HCT116 (cell line): ENCODE data around the gene PRKCH. TPM values are rescaled to one million over a fixed set of nuclear protein-coding genes. Genes with fewer than 3 reads are reported as not detected.

Experiments used
- ATAC-seq: fragments of 200-7000 bp; cut with Tn5 transposase; 2 replicates; pipeline ENCODE4 v1.9.1; 2020; ENCODE audit warnings: mild to moderate bottlenecking, moderate library complexity
- BruUV-seq: library from RNA; stranded (reverse); fragments of 400-500 nt; replicated peaks from 2 replicates; lab custom pipeline; 2021; lab: Mats Ljungman, UMichigan
- CTCF ChIA-PET: fragments of 300-600 bp; sonication (Branson Sonifier 250); formaldehyde crosslinking; loops from one replicate; lab custom pipeline; 2021; ENCODE audit warnings: antibody characterized with exemption; lab: Charles Lee
- POLR2A ChIA-PET: fragments of 300-600, 350-600 bp; sonication (Branson Sonifier 250); formaldehyde crosslinking; loops from one replicate; lab custom pipeline; 2021; ENCODE audit warnings: antibody characterized with exemption; lab: Charles Lee
- RAD21 ChIA-PET, 2 experiments: fragments of 300-600 bp; sonication (Branson Sonifier 250); formaldehyde crosslinking; loops; one replicate each; lab custom pipeline; 2023; ENCODE audit warnings: low total read pairs in 2 of 2; ENCODE audit not compliant: uncharacterized antibody in 2 of 2, unreplicated experiment in 2 of 2, low non-redundant PET in 1 of 2; lab: Charles Lee
- DNase-seq: peaks from one replicate; pipeline ENCODE4 v3.0.0-alpha.2; 2010; ENCODE audit warnings: low read depth, low spot score
- H2AFZ ChIP-seq: fragments of 200-600 bp; shearing (Covaris generic), sonication (generic); 2 replicates; pipeline ENCODE4 v1.6.1; 2017; ENCODE audit warnings: low read depth, mixed run types, mixed read lengths, antibody characterized with exemption, low read length; ENCODE audit not compliant: poor library complexity, severe bottlenecking
- H3K27ac ChIP-seq: 2 replicates; pipeline ENCODE4 v1.5.1; 2012; ENCODE audit warnings: low read depth, low read length
- H3K27me3 ChIP-seq: fragments of 200-600 bp; sonication (generic); 2 replicates; pipeline ENCODE4 v1.6.1; 2016; ENCODE audit warnings: mixed run types, low read length, mixed read lengths; ENCODE audit not compliant: insufficient read depth
- H3K36me3 ChIP-seq, 2 experiments: fragments of 200-500 bp in 1 of 2; fragments of 200-600 bp in 1 of 2; sonication (Bioruptor generic) in 1 of 2; sonication (generic) in 1 of 2; 2 replicates each; pipeline versions ENCODE4 v1.5.1 to v1.6.1; 2014 to 2016; ENCODE audit warnings: low read length in 2 of 2, inconsistent platforms in 1 of 2, mixed read lengths in 1 of 2, mixed run types in 1 of 2; ENCODE audit not compliant: insufficient read depth in 2 of 2, control insufficient read depth in 1 of 2
- H3K4me1 ChIP-seq, 2 experiments: fragments of 200-600 bp in 1 of 2; sonication (generic) in 1 of 2; 2 replicates each; pipeline versions ENCODE4 v1.5.1 to v1.6.1; 2012 to 2017; ENCODE audit warnings: low read length in 2 of 2, inconsistent platforms in 1 of 2, mild to moderate bottlenecking in 1 of 2, mixed read lengths in 1 of 2, mixed run types in 1 of 2, moderate library complexity in 1 of 2; ENCODE audit not compliant: insufficient read depth in 2 of 2, control insufficient read depth in 1 of 2
- H3K4me2 ChIP-seq: fragments of 200-600 bp; sonication (generic); 2 replicates; pipeline ENCODE4 v1.6.1; 2017; ENCODE audit warnings: mixed run types, low read length, mixed read lengths
- H3K4me3 ChIP-seq, 2 experiments: fragments of 200-600 bp in 1 of 2; sonication (generic) in 1 of 2; replicated peaks in 1 of 2; 2 replicates each; pipeline ENCODE4 v1.5.1; 2011 to 2016; ENCODE audit warnings: low read length in 2 of 2, control low read depth in 1 of 2, low read depth in 1 of 2, mild to moderate bottlenecking in 1 of 2, mixed read lengths in 1 of 2, mixed run types in 1 of 2
- H3K79me2 ChIP-seq: fragments of 200-600 bp; sonication (generic); 2 replicates; pipeline ENCODE4 v1.6.1; 2017; ENCODE audit warnings: mild to moderate bottlenecking, mixed run types, low read length, moderate library complexity, mixed read lengths; ENCODE audit not compliant: insufficient read depth
- H3K9ac ChIP-seq: fragments of 200-600 bp; sonication (generic); 2 replicates; pipeline ENCODE4 v1.6.1; 2016; ENCODE audit warnings: low read length, mixed read lengths
- H3K9me2 ChIP-seq: fragments of 200-600 bp; sonication (generic), shearing (Covaris generic); 2 replicates; pipeline ENCODE4 v1.6.1; 2017; ENCODE audit warnings: mixed run types, mild to moderate bottlenecking, moderate library complexity; ENCODE audit not compliant: insufficient read depth
- H3K9me3 ChIP-seq, 2 experiments: fragments of 200-500 bp in 1 of 2; fragments of 200-600 bp in 1 of 2; sonication (Bioruptor generic) in 1 of 2; sonication (generic) in 1 of 2; 2 replicates each; pipeline ENCODE4 v1.6.1; 2014 to 2017; ENCODE audit warnings: low read length in 2 of 2, mixed read lengths in 2 of 2, inconsistent platforms in 1 of 2, low read depth in 1 of 2, mild to moderate bottlenecking in 1 of 2, mixed run types in 1 of 2, moderate library complexity in 1 of 2; ENCODE audit not compliant: control insufficient read depth in 1 of 2, insufficient read depth in 1 of 2
- H4K20me1 ChIP-seq: fragments of 200-600 bp; sonication (generic), shearing (Covaris generic); 2 replicates; pipeline ENCODE4 v1.6.1; 2017; ENCODE audit warnings: mixed run types, mild to moderate bottlenecking, moderate library complexity; ENCODE audit not compliant: insufficient read depth
- CBX3 ChIP-seq: IDR thresholded peaks from 2 replicates; pipeline ENCODE4 v1.6.1; 2012; ENCODE audit warnings: low read depth
- CEBPB ChIP-seq: IDR thresholded peaks from 2 replicates; pipeline ENCODE4 v1.6.1; 2012; ENCODE audit warnings: low read depth
- EGR1 ChIP-seq: IDR thresholded peaks from 2 replicates; pipeline ENCODE4 v1.6.1; 2012; ENCODE audit warnings: low read depth
- POLR2A ChIP-seq: IDR thresholded peaks from 2 replicates; pipeline ENCODE4 v1.7.0; 2011; ENCODE audit warnings: borderline replicate concordance; ENCODE audit not compliant: insufficient read depth, insufficient read length; ENCODE audit errors: extremely low read depth
- SP1 ChIP-seq: IDR thresholded peaks from 2 replicates; pipeline ENCODE4 v1.6.1; 2012; ENCODE audit warnings: low read depth
- SRF ChIP-seq: IDR thresholded peaks from 2 replicates; pipeline ENCODE4 v1.6.1; 2012; ENCODE audit warnings: low read depth
- TCF7L2 ChIP-seq: IDR thresholded peaks from 2 replicates; pipeline ENCODE4 v1.7.0; 2011; ENCODE audit warnings: borderline replicate concordance, inconsistent platforms; ENCODE audit not compliant: insufficient read depth, insufficient read length; ENCODE audit errors: extremely low read depth
- YY1 ChIP-seq: IDR thresholded peaks from 2 replicates; pipeline ENCODE4 v1.6.1; 2011; ENCODE audit warnings: low read length, low read depth, moderate library complexity, mild to moderate bottlenecking; ENCODE audit not compliant: insufficient replicate concordance; ENCODE audit errors: extremely low read depth
- intact Hi-C: fragments of 100-400 bp; cut with micrococcal nuclease; formaldehyde crosslinking; loops from 2 replicates; pipeline ENCODE4 v1.10.0; 2022
- total RNA-seq: library from RNA; stranded (reverse); gene quantifications from one replicate; pipeline ENCODE4 v1.2.1, GENCODE V29; 2021; ENCODE audit not compliant: unreplicated experiment

Gene PRKCH
- total RNA-seq, 1 experiment from 2014 or later, result 16.6 TPM

DNA sequence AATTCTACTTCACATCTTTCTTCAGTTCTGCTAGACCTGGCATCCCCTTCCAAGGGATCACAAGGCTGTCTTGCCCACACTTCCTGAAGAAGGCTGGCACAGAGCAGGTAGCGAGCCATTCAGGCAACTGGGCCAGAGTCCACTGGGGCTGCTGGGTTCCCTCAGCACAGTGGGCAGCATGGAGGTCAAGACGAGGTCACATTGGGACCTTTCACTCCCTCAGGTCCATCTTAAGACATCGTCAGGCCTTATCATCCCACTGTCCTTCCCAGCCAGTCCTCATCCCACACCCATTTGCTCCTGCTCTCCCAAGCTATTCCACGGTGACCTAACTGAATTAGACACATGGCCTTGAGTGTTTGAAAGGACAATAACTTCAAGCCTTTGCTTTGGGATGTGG is 230.9 kb downstream of the PRKCH start:
- H2AFZ ChIP-seq, result no peak overlapping the region
- ATAC-seq, result no peak
- BruUV-seq, result no TSS peak
- intact Hi-C loops, result no loop called here
- H3K4me3 ChIP-seq, result no peak overlapping the region
- no peaks in the 10 kb centered on the region for H3K27me3 ChIP-seq
- POLR2A ChIA-PET, result interaction anchor here (1.2 to 1.6 kb wide), 3 partner anchors 8 to 143 kb away, joined by 3 to 5 read pairs (median 3); partner anchors contain the start of gene HIF1A
- H3K79me2 ChIP-seq, result no peaks in the 10 kb centered on the region
- H3K4me1 ChIP-seq, result peaks cover under 1 to 22% of the 10 kb centered on the region in 2 experiments
- H3K9ac ChIP-seq, result no peak overlapping the region
- no peak for DNase-seq
- H3K9me2 ChIP-seq, result no peaks in the 10 kb centered on the region
- RAD21 ChIA-PET, result no interaction called here
- no peaks in the 10 kb centered on the region for H3K36me3 ChIP-seq
- CTCF ChIA-PET, result no interaction called here
- TF ChIP-seq CBX3, result no peak
- TF ChIP-seq YY1, result no peak
- no peak for TF ChIP-seq POLR2A
- TF ChIP-seq CEBPB, result no peak
- no peak for TF ChIP-seq EGR1
- no peak for TF ChIP-seq SRF
- TF ChIP-seq TCF7L2, result no peak
- no peak overlapping the region for H3K4me2 ChIP-seq
- no peaks in the 10 kb centered on the region for H4K20me1 ChIP-seq
- H3K9me3 ChIP-seq, result no peaks in the 10 kb centered on the region
- no peak overlapping the region for H3K27ac ChIP-seq

- TF ChIP-seq SP1, result no peak
- TF ChIP-seq YY1, result no peak
- peak; percentile 13; the same call in 1 of the 2 replicates for TF ChIP-seq CEBPB
- Histone ChIP-seq H3K9me2 (no peaks in the 10 kb centered on the region), H3K27ac (no peak overlapping the region), H3K36me3 (no peaks in the 10 kb centered on the region), H3K79me2 (no peaks in the 10 kb centered on the region), H3K4me3 (no peak overlapping the region), H4K20me1 (no peaks in the 10 kb centered on the region), H3K4me2 (no peak overlapping the region), H3K27me3 (no peaks in the 10 kb centered on the region), H3K4me1 (peaks cover 13 to 20% of the 10 kb centered on the region in 2 experiments; a peak in 2 of 4 replicates), H2AFZ (no peak overlapping the region), H3K9me3 (no peaks in the 10 kb centered on the region), H3K9ac (no peak overlapping the region)
- RAD21 ChIA-PET, result no interaction called here
- BruUV-seq, result no TSS peak
- POLR2A ChIA-PET, result interaction anchor here (1.4 to 1.5 kb wide), 3 partner anchors 9 to 17 kb away, joined by 3 to 6 read pairs (median 4); no protein-coding TSS in a partner anchor
- intact Hi-C loops, result no loop called here
- CTCF ChIA-PET, result no interaction called here
- no peak for DNase-seq
- no peak for ATAC-seq
Measured at GRCh38 chr14:61553730-61554641, 232.6 kb downstream of the PRKCH start.
